GM10266 (cell line): ENCODE results near the gene KRTAP22-2.

Source experiments
- DNase-seq: peaks from one replicate; pipeline ENCODE4 v3.0.0; 2012; ENCODE audit errors: extremely low spot score
- TF ChIP-seq, protein P1 (sequence below): IDR thresholded peaks from 2 replicates; pipeline ENCODE4 v1.5.1; 2012; ENCODE audit warnings: mild to moderate bottlenecking, low read depth; ENCODE audit not compliant: control insufficient read depth, insufficient read depth; ENCODE audit errors: missing control alignments

The KRTAP22-2 gene

DNA sequence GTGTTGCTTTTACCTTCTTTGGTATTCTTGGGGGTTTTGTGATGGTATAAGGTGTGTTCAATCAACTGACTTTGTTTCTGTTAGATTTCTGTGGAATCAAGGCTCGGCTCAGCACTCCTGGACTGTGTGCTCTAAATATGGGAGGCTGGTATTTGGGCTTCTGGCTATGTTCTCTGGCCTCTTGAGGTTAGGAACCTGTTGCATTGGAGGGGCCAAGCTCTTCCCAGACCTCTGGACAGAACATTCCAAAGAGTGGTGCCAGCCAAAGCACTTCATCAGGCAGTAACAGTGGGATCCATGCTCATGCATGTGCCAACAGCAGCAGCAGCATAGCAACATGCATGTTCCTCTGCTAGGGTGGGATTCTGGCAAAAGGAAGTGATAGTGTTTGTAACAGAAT lies 37.4 kb downstream of the KRTAP22-2 start:
- TF ChIP-seq, protein P1, sequence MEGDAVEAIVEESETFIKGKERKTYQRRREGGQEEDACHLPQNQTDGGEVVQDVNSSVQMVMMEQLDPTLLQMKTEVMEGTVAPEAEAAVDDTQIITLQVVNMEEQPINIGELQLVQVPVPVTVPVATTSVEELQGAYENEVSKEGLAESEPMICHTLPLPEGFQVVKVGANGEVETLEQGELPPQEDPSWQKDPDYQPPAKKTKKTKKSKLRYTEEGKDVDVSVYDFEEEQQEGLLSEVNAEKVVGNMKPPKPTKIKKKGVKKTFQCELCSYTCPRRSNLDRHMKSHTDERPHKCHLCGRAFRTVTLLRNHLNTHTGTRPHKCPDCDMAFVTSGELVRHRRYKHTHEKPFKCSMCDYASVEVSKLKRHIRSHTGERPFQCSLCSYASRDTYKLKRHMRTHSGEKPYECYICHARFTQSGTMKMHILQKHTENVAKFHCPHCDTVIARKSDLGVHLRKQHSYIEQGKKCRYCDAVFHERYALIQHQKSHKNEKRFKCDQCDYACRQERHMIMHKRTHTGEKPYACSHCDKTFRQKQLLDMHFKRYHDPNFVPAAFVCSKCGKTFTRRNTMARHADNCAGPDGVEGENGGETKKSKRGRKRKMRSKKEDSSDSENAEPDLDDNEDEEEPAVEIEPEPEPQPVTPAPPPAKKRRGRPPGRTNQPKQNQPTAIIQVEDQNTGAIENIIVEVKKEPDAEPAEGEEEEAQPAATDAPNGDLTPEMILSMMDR: no peak
- no peak for DNase-seq

- TF ChIP-seq, protein P1: no peak
- no peak for DNase-seq
Observed at GRCh38 chr21:30541764-30542163, 48.4 kb downstream of the KRTAP22-2 start, which contains the start of gene KRTAP19-6. KRTAP19-6 (minus strand) TSS chr21:30541864; CDS start chr21:30541833, 31 bp downstream.
